Activated CD4-positive, alpha-beta T cell treated with anti-CD3 and anti-CD28 coated beads for 4 hours (primary cell): ENCODE data around the gene HOGA1.

Experiments
- DNase-seq, 2 donors: peaks; one replicate each; pipeline ENCODE4 v3.0.0-alpha.2; 2020

HOGA1 gene

DNA sequence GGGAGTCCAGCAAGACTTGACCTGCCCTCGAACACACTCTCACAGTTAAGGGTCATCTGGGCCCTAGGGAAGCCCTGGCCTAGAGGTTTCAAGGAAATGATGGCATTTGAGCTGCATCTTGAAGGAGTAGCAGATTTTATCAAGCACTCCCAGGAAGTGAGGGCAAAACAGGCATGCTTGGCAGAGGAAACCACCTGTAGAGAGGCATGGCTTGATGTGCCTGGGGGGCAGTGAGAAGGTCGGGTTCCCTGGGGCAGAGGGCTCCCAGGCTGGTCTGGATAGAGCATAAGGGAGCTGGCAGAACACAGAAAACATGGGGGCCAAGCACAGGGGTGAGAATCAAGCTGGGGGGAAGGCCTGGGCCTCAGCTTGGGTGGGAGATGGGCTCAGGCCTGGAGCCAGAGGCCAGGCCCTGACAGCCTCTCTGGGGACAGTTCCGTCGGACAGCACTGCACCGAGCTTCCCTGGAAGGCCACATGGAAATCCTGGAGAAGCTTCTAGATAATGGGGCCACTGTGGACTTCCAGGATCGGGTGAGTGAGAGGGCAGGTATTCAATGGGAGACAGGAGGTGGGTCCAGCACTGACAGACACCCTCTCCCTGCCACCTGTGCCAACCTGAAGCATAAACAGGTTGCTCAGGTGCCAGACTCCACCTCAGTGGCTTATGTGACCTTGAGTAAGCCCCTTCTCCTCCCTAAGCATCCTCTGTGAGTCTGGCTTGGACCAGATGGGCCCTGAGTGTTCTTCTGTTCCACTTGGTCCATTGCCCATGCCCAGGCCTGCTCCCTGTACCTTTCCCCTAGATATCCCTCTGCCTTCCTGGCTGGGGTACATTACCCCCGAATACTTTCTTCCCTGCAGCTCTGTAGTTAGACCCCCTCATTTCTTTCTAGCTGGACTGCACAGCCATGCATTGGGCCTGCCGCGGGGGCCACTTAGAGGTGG is 3.5 kb upstream of the HOGA1 start:
- DNase-seq = no peak

DNA sequence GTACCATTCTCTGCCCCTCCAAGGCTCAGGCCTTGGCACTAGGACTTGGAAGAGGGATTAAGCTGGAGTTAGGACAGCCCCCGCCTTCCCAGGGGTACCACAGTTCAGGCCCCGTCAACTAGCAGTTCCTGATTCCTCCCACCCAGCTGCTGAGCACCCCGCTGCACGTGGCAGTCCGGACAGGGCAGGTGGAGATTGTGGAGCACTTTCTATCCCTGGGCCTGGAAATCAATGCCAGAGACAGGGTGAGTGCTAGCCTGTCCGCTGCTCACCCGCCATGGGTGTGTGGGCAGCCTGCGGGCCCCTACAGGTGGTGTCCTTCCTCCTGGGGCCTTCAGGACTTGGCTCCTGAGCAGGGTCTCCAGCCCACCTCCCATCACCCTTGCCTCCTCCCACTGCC is 2.0 kb upstream of the HOGA1 start:
- no peak for DNase-seq

DNA sequence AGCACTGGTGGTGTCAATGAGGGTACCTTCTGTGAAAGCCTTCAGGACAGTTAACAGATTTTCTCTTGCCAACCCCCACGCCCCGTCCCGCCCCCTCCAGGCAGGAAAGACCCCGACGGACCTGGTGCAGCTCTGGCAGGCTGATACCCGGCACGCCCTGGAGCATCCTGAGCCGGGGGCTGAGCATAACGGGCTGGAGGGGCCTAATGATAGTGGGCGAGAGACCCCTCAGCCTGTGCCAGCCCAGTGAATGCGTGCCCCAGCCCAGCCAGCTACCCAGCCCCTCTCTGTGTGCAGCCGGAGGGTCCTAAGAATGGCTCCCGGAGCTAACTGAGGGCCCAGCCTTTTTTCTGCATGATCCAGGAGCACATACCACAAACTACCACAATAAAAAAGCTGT is 713 bp upstream of the HOGA1 start:
- no peak for DNase-seq

DNA sequence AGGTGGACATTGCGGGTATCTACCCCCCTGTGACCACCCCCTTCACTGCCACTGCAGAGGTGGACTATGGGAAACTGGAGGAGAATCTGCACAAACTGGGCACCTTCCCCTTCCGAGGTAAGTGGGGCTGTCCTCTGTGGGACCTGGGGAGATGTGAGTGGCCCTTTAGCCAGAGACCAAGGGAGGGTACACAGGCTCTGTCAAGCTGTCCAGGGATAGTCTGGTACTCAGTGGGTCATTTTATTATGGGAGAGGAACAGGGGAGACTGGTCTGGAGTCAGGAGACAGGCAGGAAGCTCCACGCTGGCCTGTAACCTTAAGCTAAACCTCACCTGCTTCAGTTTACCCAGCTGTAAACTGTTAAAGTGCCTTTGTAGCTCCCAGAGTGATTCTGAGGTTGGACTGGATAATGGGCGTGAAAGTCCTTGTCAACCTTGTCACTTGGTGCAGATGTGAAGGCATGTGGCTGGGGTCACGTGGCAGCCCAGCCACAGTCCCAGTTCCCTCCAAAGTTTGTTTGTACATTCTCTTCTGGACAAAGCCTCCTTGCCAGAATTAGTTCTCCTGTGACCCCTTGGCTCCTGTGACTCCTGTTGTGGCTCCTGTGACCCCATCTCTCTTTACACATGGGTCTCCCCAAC is 729 bp downstream of the HOGA1 start:
- no peak for DNase-seq

DNA sequence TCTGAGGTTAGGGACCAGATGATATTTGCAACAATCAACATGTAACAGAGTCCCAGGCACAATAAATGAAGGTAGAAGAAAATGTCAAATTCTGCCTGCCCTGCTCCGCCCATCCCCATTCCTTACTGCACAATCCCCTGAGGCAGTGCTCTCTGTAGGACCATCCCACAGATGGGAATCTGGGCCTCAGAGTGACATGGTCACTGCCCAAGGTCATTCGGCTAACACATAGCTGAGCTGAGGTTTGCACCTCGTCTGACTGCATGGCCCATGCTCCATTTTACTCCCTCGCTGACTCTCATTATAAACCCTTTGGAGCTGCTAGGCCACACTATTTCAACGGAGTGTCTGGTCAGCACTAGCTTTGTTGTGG is 1.2 kb downstream of the HOGA1 start:
- no peak for DNase-seq

DNA sequence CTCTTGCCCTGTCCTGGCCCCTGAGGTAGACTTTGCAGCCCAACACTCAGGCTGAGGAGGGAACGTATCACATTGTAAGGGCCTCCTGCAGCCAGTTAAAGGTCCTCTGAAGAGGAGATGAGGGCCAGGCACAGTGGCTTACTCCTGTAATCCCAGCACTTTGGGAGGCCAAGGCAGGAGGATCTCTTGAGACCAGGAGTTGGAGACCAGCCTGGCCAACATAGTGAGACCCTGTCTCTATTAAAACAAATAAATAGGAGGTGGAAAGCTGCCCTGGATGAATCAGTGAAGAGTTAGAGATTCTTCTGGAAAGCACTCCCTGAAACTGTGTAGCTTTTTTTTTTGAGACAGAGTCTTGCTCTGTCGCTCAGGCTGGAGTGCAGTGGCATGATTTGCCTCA is 3.0 kb downstream of the HOGA1 start:
- DNase-seq = no peak

DNA sequence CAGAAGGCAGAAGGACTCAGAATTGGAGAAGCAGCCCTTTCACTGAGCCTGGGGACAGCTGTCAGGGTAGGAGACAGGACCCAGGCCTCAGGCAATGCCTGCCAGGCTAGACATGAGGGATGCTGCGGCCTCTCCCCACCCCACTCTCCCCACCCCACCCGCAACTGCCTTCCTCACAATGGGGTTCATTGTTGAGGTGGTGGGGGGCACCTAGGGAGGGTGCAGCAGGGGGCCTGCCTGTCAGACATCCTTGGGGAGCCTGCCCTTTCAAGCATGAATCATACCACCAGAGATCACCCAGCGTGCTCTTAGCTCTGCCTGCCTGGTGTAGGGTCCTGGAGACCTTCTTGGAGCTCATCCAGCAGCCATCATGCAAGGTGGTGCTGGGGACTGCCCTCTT is 5.3 kb downstream of the HOGA1 start, which contains the start of gene C10orf62:
TSS of gene C10orf62 (plus strand) at position 243 of the 400 bp plus-strand sequence. CDS start 177 bp downstream, outside the sequence.
- no peak for DNase-seq

DNA sequence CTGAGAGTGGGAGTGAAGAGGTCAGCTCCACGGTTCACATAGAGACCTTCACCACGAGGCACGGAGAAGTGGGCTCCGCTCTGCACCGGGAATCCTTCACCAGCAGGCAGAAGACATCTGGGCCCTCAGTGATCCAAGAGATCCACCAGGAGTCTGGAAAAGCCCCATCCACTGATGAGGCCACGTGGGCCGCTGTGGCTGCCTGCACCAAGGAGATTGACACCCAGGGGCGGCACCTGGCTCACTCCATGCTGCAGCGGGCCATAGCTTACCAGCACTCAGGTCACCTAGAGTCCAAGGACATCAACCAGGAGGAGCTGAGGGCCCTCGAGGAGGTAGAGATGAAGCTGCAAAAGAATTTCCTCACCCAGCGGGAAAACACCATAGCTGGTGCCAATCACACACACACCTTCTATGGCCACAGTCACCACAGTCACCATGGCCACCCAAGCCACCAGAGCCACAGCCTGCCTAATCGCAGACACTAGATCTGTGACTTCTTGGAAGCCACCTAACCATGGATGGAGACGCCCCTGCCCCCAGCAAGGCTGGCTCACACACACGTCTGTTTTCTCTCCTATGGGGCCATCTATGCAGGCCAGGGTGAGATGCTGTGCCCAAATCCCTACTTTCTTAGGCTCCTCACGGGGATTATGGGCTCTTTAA is 6.0 kb downstream of the HOGA1 start:
- DNase-seq = no peak

DNA sequence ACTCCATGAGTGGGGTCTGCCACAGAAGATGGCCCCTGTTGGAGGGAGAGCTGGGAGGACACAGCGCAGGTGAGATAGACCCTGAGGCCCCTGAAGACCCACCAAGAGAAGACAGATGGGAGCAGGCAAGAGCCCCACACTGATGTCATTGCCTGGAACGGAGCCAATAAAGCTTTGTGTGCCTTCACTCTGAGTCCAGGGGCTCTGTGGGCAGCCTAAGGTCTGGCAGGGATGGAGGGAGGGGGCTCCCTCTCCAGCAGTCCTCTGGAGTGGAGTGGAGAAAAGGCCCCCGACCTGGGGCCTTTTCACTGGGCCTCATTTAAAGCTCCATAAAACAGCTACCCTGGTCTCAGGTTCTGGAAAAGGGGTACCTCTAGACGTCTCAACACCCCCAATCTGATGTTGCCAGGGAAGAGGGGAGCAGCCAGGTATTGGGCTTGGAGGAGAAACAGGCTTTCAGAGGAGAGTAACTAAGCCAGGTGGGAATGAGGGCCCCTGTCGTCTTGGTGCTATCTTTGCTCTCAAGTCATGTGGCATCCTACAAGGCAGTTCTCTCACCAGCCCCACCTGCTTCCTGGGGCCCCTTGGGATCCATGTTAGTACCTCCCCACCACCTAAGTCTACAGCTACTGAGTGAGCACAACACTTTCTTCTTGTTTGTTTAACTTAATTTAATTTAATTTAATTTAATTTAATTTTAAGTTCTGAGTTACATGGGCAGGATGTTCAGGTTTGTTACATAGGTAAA is 6.7 kb downstream of the HOGA1 start:
- no peak for DNase-seq

DNA sequence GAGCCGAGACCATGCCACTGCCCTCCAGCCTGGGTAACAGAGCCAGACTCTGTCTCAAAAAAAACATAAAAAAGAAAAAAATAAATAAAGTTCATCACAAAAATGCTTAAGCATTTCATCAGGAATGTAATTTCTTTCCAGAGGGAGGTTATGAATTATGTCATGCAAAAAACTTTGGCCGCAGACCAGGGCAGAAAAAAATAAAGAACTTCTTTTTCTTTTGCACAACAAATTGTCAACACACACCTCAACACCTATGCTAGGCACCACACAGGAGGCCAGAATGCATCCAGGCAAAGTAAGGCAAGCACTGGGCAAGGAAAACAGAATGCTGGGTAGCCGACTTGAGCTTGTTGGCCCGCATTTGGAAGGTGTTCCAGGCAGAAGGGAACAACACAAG is 9.2 kb downstream of the HOGA1 start:
- DNase-seq = no peak

DNA sequence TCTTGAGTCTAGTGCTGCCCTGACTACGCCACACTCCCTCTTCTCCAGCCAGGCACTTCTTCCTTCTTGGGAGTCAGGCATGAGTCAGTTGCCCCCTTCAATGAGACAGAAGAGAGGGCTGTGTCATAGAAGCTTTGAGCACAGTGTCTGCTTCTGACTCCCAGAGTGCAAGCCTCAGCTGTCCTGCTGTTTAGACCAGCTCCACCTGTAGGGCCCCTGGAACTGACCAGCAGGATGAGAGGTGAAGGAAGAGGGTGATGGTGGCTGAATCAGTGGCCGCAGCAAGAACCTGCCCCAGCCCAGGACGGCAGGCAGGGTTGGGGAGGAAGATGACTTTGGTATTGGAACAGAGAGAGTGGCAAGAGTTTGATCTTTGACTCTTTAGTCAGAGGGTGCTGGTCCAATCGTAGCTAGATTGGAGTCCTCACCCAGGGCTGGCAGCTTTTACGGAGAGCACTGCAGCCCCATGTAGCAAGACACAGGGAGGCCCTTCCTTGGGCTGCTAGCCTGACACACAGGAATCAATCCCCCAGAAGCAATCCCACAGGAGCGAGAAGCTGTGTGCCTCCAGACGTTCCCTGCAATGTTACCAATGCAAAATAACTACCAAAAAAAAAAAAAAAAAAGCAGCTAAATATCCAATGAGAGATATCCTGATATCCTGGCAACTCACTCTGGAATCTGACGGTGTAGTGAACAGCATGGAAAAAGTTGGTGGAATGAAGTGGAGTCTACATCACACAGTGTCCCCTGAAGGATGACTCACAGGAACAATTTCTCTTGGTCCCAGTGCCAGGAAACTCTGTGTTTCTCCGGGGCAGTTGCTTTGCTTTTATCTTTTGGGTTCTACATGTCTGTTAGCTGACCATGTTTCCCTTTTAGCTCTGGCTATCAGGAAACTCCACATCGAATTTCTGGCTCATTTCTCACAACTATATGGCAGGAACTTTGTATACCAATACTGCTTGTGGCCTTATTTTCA is 12.2 kb downstream of the HOGA1 start:
- no peak for DNase-seq

DNA sequence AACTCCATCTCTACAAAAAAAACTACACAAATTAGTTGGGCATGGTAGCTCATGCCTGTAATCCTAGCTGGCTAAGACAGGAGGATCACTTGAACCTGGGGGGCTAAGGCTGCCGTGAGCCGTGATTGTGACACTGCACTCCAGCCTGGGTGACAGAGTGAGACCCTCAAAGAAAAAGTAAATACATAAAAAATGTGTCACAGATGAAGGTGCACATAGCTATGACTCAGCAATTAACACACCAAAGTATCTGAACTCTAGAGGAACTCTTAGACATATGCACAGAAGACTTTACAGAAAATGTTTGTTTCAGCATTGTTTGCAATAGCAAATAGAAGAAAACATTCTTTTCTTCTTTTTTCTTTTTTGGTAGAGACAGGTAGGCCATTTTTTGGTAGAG is 13.6 kb downstream of the HOGA1 start:
- DNase-seq = no peak

DNA sequence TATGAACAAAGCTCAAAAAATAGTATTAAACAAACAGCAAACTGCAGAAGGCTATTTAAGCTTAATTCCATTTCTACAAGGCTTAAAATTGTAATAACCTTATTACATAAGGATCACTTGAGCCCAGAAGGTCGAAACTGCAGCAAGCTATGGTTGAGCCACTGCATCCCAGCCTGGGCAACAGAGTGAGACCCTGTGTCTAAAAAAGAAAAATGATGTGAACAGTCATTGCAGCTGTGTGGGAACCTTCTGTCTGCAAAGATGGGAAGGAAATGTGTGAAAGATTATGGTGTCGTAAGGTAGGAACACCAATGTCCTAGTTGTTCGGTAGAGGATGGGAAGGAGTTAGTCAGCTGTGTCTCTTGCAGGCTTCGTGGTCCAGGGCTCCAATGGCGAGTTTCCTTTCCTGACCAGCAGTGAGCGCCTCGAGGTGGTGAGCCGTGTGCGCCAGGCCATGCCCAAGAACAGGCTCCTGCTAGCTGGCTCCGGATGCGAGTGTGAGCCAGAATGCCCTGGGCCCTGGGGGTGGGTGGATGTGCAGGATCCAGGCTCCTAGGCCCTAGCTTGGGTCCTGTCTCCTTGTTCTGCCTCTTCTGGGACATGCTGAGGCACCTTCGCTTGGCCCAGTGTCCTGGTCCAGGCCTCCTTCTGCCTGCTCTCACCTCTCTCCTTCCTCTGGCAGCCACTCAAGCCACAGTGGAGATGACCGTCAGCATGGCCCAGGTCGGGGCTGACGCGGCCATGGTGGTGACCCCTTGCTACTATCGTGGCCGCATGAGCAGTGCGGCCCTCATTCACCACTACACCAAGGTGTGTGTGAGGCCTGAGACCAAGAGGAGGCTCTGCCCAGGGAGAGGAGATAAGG is 14.4 kb downstream of the HOGA1 start:
- DNase-seq = no peak

DNA sequence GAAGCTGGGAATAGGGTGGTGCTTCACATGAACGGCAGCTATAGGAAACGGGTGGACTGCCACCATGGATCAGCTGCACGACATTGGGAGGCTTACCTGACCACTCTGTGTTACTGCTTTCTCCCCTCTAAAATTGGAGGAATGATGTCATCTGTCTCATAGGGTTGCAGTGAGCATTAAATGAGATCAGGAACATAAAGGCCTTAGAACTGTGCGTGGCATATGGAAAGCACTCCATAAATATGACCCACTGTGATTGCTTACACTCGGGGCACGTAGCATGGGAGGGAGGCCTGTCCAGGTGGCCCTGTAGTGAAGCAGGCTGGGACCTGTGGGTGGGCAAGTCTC is 15.1 kb downstream of the HOGA1 start:
- no peak for DNase-seq

DNA sequence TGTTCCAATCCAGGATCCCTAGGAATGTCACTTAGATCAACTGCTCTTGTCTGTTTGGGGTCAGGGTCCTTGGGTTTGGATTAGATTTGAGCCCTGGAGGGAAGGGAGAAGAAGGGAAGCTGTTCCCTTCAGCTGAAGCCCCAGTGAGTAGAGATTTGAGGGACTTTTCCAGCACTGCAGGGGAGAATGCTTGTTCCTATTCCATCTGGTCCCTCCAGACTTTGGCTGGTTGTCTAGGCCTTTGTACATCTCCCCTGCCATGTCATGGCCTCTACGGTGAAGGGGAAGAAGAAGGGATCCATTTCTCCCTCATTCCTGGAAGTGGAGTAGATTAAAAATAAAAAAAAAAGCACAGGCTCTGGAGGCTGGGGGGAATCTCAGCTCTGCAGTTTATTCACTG is 16.4 kb downstream of the HOGA1 start:
- DNase-seq = no peak

DNA sequence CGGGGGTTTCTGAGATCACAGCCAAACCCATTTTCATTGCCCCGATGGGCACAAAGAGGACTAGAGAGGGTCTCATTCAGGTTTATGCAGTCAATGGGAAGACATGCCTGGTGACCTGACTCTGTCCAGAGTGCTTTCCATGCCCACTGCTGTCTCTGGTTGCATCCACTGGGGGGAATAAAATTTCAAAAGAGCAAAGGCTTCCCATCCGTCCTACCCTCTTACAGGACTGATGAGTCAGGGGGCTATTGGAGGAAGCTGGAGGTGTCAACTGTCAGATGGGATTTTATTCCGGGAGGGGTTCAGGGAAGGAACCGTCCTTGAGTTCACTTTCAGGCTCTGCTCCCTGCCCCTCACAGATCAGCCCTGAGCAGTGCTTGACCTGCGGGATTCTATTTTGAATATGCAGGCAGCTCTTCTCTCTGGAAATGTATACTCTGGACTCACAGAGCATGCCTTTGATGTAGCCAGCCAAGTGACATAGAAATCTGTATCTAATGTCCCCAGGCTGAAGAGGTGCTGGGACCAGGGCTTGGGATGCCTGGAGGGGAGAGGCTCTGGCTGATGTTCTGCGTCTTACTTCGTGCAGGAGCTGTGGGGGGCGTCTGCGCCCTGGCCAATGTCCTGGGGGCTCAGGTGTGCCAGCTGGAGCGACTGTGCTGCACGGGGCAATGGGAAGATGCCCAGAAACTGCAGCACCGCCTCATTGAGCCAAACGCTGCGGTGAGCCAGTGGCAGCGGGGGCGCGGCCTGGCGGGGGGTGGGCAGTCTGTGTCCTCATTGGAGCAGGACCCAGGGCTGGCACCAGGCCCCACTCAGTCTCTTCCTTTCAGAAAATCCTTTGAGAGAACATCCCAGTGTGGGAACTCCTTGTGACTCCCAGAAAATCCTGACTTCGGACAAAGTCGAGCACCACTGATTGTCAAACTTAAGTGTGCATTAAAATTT is 17.4 kb downstream of the HOGA1 start:
- DNase-seq = no peak

DNA sequence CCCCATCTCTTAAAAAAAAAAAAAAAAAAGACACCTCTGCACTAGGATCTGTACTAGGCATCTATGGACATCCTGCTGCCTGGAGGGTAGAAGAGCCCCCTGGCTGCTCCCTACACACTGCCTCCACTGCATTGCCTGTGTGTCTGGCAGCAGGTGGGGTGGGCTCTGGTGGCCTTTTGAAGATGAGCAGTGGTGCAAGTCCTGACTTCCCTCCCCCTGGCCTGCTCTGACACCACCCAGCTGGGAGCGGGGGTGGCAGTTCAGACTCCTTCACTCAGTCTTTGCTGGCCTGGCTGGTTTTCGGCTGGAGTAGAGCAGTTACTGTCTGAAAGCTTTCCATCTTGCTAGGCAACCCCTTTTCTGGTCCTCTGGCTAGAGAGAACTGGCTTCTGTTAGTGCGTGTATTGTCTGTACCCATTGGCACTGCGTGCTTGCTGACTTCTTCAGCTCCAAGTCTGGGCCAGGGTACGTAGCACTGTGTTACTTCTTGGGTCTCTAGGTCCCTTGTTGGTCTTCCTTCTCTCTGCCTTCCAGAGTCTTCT is 23.0 kb downstream of the HOGA1 start:
- no peak for DNase-seq

DNA sequence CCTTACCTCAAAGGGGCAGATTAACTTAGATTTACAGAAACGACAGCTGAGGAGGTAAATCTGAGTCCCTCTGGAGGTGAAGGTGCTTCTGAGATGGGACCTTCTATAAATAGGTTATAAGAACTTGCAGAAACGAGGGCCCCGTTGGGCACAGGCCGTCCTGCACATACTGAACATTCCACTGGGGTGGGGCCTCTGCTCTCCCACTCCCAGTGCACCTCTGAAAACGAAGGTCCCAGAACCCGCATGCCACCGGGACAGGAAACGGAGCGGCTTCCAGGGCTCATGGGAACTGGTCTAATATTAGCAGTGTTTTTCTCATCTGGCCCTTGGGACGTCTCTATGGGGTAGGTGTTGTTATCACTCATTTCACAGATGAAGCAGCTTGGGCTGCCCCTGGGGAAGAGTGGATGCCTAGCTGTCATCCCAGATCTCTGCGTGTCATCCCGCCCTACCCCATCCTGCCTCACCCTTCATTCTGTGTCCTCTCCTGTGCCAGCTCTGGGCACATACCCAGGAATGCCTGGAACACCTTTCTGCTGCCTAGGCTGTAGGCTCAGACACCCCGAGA is 24.9 kb downstream of the HOGA1 start:
- DNase-seq = no peak

DNA sequence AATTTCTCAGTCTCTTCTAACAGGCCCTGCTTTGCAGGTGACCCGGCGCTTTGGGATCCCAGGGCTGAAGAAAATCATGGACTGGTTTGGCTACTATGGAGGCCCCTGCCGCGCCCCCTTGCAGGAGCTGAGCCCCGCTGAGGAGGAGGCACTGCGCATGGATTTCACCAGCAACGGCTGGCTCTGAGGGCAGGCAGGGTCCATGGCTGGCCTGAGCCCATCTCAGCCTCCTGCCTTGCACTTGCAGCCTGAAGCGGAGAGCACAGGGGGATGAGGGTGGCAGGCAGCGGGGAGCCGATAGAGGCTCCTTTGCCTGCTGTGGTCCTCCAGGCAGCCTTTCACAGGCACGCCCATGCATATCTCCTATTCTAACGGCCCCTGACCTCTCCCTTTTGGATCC is 27.3 kb downstream of the HOGA1 start:
- no peak for DNase-seq
